HepG2 (cell line): ENCODE results near the gene KIF19.

ENCODE experiments used
- PAWR ChIP-seq: sonication (generic); formaldehyde crosslinking; IDR thresholded peaks from 2 replicates; pipeline ENCODE4 v1.4.0; 2020; ENCODE audit warnings: missing genetic modification reagents, mild to moderate bottlenecking, borderline replicate concordance
- PAX8 ChIP-seq: sonication (generic); formaldehyde crosslinking; IDR thresholded peaks from 2 replicates; pipeline ENCODE4 v1.8.0; 2022; ENCODE audit warnings: mild to moderate bottlenecking, missing genetic modification reagents, borderline replicate concordance
- POLR2A ChIP-seq, 2 experiments: IDR thresholded peaks; 2 replicates each; pipeline ENCODE4 v1.6.1; 2011; ENCODE audit warnings: low read depth in 2 of 2, low read length in 2 of 2, mild to moderate bottlenecking in 1 of 2, moderate library complexity in 1 of 2; ENCODE audit not compliant: insufficient read depth in 1 of 2
- SP2 ChIP-seq: sonication (generic); formaldehyde crosslinking; IDR thresholded peaks from 2 replicates; pipeline ENCODE4 v1.5.1; 2020; ENCODE audit warnings: mild to moderate bottlenecking, missing genetic modification reagents
- ZNF550 ChIP-seq: sonication (generic); formaldehyde crosslinking; IDR thresholded peaks from 2 replicates; pipeline ENCODE4 v1.4.0; 2020; ENCODE audit warnings: mild to moderate bottlenecking, missing genetic modification reagents, borderline replicate concordance
- TF ChIP-seq, protein P1 (sequence below): sonication (generic); formaldehyde crosslinking; conservative IDR thresholded peaks from 2 replicates; pipeline ENCODE4 v1.4.0; 2020; ENCODE audit warnings: missing genetic modification reagents
- TF ChIP-seq, protein P2 (sequence below), 2 experiments: sonication (generic) in 1 of 2; formaldehyde crosslinking in 1 of 2; IDR thresholded peaks; 2 replicates each; pipeline versions ENCODE4 v1.4.0 to v1.6.1; 2018 to 2020; ENCODE audit warnings: missing genetic modification reagents in 2 of 2, borderline replicate concordance in 1 of 2, low read depth in 1 of 2, mild to moderate bottlenecking in 1 of 2, missing biosample characterization in 1 of 2

DNA sequence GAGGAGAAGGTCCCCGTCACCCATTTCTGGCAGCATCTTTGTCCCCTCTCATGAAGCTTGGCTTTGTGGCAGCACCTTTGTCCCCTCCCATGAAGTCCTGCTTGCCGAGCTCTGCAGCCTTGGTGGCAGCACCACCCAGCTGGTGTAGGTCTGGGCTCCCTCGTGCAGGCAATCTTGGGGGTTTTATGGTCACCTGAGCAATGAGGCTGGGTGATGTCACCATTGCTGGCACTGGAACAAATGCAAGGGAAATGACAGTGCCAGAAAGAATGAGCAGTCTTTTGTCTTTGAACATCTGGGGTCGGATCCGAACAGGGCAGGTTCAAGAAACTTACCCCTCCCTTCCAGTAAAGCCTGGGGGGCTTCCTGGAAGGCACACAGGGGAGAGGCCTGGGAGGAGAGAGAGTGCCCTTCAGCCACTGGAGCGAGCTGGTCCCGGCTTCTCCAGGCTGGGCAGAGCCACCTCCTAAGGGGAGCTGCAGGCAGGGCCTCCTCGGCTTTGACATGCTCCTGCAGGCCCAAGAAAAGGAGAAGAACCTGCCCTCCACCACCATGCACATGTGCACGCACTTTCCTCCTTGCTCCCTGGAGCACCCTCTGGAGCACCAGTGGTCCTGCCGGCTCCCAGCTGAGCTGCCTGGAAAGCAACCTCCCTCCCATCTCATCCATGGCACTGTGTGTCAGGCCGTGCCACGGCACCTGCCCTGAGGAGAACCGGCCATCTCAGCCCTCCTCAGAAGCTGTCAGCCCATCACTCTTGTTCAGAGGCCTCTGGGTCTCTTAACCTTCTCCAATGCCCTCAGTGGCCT lies 19.6 kb downstream of the KIF19 start:
- no peak for TF ChIP-seq SP2
- TF ChIP-seq PAX8 = no peak
- no peak for TF ChIP-seq PAWR (CRISPR knock-in tag)
- TF ChIP-seq, protein P1, sequence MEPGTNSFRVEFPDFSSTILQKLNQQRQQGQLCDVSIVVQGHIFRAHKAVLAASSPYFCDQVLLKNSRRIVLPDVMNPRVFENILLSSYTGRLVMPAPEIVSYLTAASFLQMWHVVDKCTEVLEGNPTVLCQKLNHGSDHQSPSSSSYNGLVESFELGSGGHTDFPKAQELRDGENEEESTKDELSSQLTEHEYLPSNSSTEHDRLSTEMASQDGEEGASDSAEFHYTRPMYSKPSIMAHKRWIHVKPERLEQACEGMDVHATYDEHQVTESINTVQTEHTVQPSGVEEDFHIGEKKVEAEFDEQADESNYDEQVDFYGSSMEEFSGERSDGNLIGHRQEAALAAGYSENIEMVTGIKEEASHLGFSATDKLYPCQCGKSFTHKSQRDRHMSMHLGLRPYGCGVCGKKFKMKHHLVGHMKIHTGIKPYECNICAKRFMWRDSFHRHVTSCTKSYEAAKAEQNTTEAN (CRISPR knock-in tag) = no peak
- TF ChIP-seq POLR2A (IDR thresholded peaks at IDR 0.05; ENCODE audit: insufficient read depth in 1 of 2, low read depth in 2 of 2, low read length in 2 of 2) = no peak
- TF ChIP-seq, protein P2, sequence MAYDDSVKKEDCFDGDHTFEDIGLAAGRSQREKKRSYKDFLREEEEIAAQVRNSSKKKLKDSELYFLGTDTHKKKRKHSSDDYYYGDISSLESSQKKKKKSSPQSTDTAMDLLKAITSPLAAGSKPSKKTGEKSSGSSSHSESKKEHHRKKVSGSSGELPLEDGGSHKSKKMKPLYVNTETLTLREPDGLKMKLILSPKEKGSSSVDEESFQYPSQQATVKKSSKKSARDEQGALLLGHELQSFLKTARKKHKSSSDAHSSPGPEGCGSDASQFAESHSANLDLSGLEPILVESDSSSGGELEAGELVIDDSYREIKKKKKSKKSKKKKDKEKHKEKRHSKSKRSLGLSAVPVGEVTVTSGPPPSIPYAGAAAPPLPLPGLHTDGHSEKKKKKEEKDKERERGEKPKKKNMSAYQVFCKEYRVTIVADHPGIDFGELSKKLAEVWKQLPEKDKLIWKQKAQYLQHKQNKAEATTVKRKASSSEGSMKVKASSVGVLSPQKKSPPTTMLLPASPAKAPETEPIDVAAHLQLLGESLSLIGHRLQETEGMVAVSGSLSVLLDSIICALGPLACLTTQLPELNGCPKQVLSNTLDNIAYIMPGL (CRISPR knock-in tag; IDR thresholded peaks at IDR 0.05; ENCODE audit: borderline replicate concordance in 1 of 2, low read depth in 1 of 2) = no peak
- TF ChIP-seq ZNF550 (CRISPR knock-in tag) = no peak
